Measurements from ENCODE around the gene PLBD2. TPM values are rescaled to one million over a fixed set of nuclear protein-coding genes. Genes with fewer than 3 reads are reported as not detected.

The PLBD2 gene
- polyA plus RNA-seq, 1 donor from 2014 or later, result 7.1 TPM

DNA sequence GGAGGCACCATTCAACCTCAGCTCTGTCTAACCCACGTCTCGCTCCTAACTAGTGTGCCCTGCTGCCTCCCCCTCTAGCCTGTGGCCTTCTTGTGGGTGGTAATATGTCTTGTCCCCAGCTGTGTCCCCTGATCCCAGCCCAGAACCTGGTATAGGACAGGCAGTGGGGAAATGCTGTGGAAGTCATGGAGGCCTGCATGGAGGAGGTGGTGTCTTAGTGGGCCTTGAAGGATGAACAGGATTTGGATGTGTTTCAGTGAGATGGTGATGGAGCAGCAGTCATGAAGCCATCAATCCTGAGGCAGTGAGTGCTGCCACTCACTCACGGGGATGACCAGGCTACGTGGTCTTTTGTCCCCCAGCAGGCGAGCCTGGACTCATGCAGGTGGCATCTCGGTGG, 13.4 kb downstream of the PLBD2 start:
- H3K36me3 Mint-ChIP-seq, result peaks cover 7% of the 10 kb centered on the region
- H3K9me3 Mint-ChIP-seq, result no peaks in the 10 kb centered on the region
- H3K27ac Mint-ChIP-seq, result no peak overlapping the region
- peaks cover 0 to 9% (median 7%) of the 10 kb centered on the region in 3 donors for H3K4me1 Mint-ChIP-seq
- peak overlapping the region in 1 of 4 donors; percentile 61 for H3K4me3 Mint-ChIP-seq
- H3K27me3 Mint-ChIP-seq, result no peaks in the 10 kb centered on the region

DNA sequence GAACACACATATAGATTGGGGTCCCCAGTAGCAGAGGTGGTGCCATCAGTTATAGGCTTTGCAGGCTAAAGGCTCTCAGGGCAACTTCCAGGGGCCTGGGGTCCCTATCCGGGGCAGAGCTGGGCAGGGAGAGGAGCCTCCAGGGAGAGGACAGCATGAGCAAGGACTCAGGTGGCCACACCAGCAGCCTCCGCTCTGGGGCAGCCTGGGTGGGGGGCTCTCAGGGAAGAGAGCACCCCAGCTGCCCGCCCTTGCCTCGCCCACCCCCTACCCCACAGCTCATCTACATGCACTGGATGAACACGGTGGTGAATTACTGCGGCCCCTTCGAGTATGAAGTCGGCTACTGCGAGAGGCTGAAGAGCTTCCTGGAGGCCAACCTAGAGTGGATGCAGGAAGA, 14.0 kb downstream of the PLBD2 start:
- peaks cover 0 to 9% (median 7%) of the 10 kb centered on the region in 3 donors for H3K4me1 Mint-ChIP-seq
- H3K4me3 Mint-ChIP-seq, result no peak overlapping the region
- H3K9me3 Mint-ChIP-seq, result no peaks in the 10 kb centered on the region
- no peak overlapping the region for H3K27ac Mint-ChIP-seq
- no peaks in the 10 kb centered on the region for H3K27me3 Mint-ChIP-seq
- H3K36me3 Mint-ChIP-seq, result peaks cover 10% of the 10 kb centered on the region

DNA sequence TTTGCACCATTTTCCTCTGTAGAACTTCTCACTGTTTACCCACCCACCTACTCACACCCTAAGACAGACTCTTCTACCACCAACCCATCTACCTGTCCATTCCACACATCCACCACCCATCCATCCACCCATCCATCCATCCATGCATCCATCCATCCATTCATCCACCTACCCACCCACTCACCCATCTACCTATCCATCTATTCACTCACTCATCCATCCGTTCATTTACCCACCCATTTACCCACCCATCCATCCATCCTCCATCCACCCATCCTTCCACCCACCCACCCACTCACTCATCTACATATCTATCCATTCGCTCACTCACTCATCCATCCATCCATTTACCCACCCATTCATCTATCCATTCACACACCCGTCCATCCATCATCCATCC, 15.1 kb downstream of the PLBD2 start:
- peaks cover 0 to 9% (median 7%) of the 10 kb centered on the region in 3 donors for H3K4me1 Mint-ChIP-seq
- H3K36me3 Mint-ChIP-seq, result peaks cover 10% of the 10 kb centered on the region
- no peaks in the 10 kb centered on the region for H3K27me3 Mint-ChIP-seq
- no peak overlapping the region for H3K27ac Mint-ChIP-seq
- H3K9me3 Mint-ChIP-seq, result no peaks in the 10 kb centered on the region
- no peak overlapping the region for H3K4me3 Mint-ChIP-seq

DNA sequence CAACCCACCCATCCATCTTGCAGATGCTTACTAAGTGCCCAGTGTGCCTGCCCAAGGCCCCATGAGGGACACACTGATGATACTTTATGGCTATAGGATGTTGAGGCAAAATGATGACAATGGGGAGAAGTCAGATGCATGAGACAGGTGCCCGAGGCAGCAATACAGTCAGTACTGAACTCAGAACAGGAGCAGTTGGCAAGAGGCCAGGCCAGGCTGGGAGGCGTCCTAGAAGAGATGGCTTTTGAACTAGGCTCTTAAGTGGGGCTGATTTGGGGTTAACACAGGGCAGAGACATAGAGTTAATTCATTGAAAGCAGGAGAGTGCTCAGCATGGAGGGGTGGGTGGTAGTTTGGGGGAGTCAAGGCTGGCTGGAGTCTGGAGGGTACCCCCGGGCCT, 15.6 kb downstream of the PLBD2 start:
- Mint-ChIP-seq H3K4me3 (no peak overlapping the region), H3K9me3 (no peaks in the 10 kb centered on the region), H3K4me1 (peaks cover 0 to 9% (median 7%) of the 10 kb centered on the region in 3 donors), H3K36me3 (peaks cover 10% of the 10 kb centered on the region), H3K27me3 (no peaks in the 10 kb centered on the region), H3K27ac (peak overlapping the region in 1 of 3 donors; percentile 58)

DNA sequence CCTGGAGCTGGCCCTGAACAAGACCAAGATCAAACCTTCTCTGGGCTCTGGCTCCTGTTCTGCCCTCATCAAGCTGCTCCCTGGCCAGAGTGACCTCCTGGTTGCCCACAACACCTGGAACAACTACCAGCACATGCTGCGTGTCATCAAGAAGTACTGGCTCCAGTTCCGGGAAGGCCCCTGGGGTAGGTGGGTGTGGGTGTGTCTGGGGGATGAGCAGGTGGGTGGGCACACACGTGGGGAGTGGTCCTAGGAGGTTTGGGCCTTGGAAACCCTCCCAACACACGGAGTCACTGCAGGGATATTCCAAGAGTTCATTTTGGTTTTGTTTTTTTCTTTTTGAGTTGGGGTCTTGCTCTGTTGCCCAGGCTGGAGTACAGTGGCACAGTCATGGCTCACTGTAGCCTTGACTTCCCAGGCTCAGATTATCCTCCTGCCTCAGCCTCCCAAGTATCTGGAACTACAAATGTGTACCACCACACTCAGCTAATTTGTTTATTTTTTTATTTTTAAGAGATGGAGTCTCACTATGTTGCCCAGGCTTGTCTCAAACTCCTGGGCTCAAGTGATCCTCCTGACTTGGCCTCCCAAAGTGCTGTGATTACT, 16.5 kb downstream of the PLBD2 start:
- H3K27me3 Mint-ChIP-seq, result no peaks in the 10 kb centered on the region
- H3K27ac Mint-ChIP-seq, result no peak overlapping the region
- peaks cover 0 to 9% (median 7%) of the 10 kb centered on the region in 3 donors for H3K4me1 Mint-ChIP-seq
- H3K36me3 Mint-ChIP-seq, result peaks cover 9% of the 10 kb centered on the region
- H3K9me3 Mint-ChIP-seq, result no peaks in the 10 kb centered on the region
- H3K4me3 Mint-ChIP-seq, result no peak overlapping the region

DNA sequence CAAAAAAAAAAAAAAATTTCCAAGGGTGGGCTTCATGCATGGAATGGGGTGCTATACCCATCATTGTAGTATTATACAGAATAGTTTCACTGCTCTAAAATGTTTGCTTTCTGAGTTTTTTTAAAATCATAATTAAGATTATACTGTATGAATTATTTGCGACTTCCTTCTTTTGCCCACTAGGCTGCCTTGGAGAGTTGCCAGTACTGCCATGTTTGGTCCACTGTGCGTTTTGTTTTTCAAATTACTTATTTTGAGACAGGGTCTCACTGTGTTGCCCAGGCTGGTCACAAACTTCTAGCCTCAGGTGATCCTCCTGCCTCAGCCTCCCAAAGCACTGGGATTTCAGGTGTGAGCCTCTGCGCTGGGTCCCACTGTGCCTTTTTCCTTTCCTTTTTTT, 19.9 kb downstream of the PLBD2 start:
- Mint-ChIP-seq H3K36me3 (peaks cover 9% of the 10 kb centered on the region), H3K4me1 (no peaks in the 10 kb centered on the region), H3K9me3 (no peaks in the 10 kb centered on the region), H3K27ac (no peak overlapping the region), H3K27me3 (no peaks in the 10 kb centered on the region), H3K4me3 (no peak overlapping the region)

DNA sequence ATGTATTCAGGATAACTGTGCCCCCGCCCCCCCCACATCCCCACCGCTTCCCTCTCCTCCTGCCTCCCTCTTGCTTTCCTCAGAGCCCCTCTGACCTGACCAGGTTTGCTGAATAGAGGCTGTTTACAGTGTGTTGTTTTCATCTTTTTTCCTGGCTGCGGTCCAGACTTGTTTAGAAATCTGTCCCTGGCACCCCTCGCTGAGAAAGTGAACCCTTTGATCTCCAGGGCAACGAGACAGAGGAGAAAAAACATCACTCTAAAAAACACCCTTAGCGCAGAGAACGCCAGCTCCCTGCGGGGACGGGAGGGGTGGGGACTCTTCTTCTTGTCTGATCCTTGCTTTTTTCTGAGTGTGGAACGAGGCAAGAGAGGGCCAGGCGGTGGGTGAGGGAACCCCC, 22.8 kb downstream of the PLBD2 start:
- Mint-ChIP-seq H3K36me3 (peaks cover 6% of the 10 kb centered on the region), H3K9me3 (no peaks in the 10 kb centered on the region), H3K27ac (peak overlapping the region in 1 of 3 donors; percentile 73), H3K27me3 (no peaks in the 10 kb centered on the region), H3K4me3 (no peak overlapping the region), H3K4me1 (no peaks in the 10 kb centered on the region)

DNA sequence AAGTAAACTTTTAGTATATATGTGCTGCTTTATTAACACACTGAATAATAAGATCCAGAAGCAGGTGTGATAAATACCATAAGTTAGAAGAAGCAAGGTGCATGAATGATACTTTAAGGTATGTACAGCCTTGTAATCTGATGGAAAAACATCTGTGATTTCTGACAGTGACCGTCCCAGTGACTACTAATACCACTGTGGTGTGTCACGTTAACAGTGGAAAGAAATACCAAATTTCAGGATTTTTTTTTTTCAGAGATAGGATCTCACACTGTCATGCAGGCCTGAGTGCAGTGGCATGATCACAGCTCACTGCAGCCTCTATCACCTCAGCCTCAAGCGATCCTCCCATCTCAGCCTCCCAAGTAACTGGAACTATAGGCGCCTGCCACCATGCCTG, 23.8 kb downstream of the PLBD2 start:
- Mint-ChIP-seq H3K27ac (no peak overlapping the region), H3K27me3 (no peaks in the 10 kb centered on the region), H3K9me3 (no peaks in the 10 kb centered on the region), H3K36me3 (peaks cover 3% of the 10 kb centered on the region), H3K4me3 (no peak overlapping the region), H3K4me1 (no peaks in the 10 kb centered on the region)

DNA sequence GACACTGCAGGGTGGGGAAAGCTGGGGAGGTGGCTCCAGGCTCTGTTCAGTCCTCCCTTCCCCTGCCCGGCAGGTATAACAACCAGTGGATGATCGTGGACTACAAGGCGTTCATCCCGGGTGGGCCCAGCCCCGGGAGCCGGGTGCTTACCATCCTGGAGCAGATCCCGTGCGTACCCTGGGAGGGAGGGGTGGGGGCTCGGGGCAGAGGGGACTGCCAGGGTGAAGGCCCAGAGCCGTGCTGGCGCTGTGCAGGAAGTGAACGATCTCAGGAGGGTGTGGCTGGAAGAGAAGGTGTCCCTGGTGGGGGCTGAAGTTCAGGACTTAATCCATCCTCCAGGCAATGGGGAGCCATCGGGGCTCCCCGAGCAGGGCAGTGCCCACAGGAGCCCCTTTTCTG, 26.4 kb downstream of the PLBD2 start:
- Mint-ChIP-seq H3K36me3 (peaks cover 3% of the 10 kb centered on the region), H3K27ac (peak overlapping the region in 1 of 3 donors; percentile 53), H3K9me3 (no peaks in the 10 kb centered on the region), H3K4me1 (no peaks in the 10 kb centered on the region), H3K4me3 (no peak overlapping the region), H3K27me3 (no peaks in the 10 kb centered on the region)

DNA sequence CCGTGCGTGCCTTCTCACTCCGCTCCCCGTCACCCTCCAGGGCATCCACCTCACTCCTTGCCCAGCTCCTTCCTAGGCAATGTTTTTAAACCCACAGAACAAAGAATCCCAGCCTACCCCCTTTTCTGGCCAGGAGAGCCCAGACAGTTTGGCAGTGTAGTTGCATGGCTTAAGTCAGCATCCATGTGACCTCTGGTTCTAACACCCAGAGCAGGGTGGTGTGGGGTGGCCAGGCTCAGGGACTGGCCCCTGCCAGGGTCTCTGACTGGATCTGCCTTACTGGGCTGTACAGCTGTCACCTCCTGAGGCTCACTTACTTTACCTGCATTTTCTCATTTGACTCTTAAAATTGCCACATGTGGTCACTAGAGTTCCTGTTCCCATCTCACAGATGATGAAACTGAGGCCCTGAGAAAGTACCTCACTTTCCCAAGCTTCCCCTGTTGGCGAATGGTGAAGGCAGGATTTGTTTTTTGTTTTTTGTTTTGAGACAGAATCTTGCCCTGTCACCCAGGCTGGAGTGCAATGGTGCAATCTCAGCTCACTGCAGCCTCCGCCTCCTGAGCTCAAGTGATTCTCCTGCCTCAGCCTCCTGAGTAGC, 27.0 kb downstream of the PLBD2 start:
- Mint-ChIP-seq H3K9me3 (no peaks in the 10 kb centered on the region), H3K4me3 (no peak overlapping the region), H3K4me1 (no peaks in the 10 kb centered on the region), H3K27ac (no peak overlapping the region), H3K27me3 (no peaks in the 10 kb centered on the region), H3K36me3 (peaks cover 3% of the 10 kb centered on the region)

DNA sequence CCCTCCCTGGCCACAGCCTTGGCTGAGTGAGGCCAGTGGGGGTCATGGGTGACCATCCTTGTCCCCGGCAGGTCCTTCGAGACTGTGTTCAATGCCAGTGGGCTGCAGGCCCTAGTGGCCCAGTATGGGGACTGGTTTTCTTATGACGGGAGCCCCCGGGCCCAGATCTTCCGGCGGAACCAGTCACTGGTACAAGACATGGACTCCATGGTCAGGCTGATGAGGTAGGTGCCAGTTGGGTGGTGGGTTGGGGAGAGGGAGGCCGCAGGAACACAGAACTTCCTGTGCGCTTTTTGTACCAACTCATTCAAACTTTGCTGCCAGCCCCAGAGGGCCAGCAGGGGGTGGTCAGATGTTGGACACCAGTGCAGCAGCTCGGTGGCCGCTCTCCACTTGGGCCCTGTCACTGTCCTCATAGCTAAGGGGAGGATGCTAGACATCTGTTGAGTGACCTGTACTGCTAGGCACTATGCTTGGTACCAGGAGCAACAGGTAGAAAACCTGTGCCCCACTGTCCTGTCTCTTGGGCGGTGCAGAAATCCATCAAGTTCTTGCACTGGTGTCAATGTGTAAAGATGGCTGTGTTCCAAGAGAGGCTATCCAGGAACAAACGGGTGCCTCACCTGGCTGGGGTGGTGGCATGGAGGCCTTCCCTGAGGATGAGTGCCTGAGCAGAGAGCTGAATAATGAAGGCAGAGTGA, 28.6 kb downstream of the PLBD2 start:
- Mint-ChIP-seq H3K36me3 (peaks cover 1% of the 10 kb centered on the region), H3K4me3 (no peak overlapping the region), H3K27me3 (no peaks in the 10 kb centered on the region), H3K9me3 (no peaks in the 10 kb centered on the region), H3K27ac (no peak overlapping the region), H3K4me1 (no peaks in the 10 kb centered on the region)

DNA sequence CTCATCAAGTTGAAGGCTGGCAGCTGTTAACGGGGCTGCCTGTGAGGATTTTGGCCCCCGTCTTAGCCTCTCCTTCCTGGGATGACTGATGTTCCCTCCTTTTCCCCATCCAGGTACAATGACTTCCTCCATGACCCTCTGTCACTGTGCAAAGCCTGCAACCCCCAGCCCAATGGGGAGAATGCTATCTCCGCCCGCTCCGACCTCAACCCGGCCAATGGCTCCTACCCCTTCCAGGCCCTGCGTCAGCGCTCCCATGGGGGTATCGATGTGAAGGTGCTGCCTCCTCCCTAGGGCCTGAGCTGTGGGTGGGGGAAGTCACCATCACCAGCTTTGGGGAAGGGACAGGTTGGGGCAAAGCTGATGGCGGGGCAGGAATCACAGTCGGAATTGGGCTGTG, 29.2 kb downstream of the PLBD2 start:
- Mint-ChIP-seq H3K4me3 (no peak overlapping the region), H3K27me3 (no peaks in the 10 kb centered on the region), H3K9me3 (no peaks in the 10 kb centered on the region), H3K4me1 (no peaks in the 10 kb centered on the region), H3K36me3 (peaks cover 1% of the 10 kb centered on the region), H3K27ac (no peak overlapping the region)

DNA sequence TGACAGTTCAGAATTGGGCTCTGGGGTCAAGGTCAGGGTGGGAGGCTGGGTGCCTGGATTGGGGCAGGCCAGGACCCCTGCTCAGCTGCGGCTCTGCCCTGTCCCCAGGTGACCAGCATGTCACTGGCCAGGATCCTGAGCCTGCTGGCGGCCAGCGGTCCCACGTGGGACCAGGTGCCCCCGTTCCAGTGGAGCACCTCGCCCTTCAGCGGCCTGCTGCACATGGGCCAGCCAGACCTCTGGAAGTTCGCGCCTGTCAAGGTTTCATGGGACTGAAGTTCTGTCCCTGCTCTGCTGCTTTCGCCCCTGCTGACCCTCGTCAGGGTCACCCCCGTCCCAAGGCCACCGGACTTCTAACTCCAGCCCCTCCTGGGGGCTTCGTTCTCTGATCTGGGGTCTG, 30.0 kb downstream of the PLBD2 start:
- H3K27ac Mint-ChIP-seq, result peak overlapping the region in 1 of 3 donors; percentile 2
- H3K4me1 Mint-ChIP-seq, result no peaks in the 10 kb centered on the region
- no peak overlapping the region for H3K4me3 Mint-ChIP-seq
- H3K27me3 Mint-ChIP-seq, result no peaks in the 10 kb centered on the region
- H3K9me3 Mint-ChIP-seq, result no peaks in the 10 kb centered on the region
- peaks cover 1% of the 10 kb centered on the region for H3K36me3 Mint-ChIP-seq

DNA sequence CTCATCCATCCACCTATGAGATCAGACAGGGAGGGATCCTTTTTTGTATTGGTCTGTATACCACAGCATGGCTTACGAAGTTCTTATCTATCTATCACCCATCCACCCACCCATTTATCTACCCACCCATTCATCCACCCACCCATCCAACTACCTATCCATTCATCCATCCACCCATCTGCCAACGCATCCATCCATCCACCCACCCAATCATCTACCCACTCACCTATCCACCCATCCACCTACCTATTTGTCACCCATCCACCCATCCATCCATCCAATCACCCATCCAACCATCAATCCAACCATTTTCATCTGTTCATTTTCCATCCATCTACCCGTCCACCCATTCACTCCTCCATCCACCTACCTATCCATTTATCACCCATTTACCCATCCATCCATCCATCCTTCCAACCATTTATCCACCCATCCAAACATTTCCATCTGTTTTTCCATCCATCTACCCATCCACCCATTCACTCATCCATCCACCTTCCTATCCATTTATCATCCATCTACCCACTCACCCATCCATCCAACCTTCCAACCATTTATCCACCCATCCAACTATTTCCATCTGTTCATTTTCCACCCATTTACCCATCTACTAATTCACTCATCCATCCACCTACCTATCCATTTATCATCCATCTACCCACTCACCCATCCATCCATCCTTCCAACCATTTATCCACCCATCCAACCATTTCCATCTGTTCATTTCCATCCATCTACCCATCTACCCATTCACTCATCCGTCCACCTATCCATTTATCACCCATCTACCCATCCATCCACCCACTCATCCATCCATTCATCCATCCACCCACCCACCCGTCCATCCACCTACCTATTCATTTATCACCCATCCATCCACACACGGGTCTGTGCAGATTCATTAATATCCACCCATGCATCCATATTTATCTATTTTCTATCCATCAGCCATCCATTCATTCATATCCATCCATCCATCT, 32.0 kb downstream of the PLBD2 start:
- H3K27ac Mint-ChIP-seq, result no peak overlapping the region
- H3K9me3 Mint-ChIP-seq, result peaks cover 0 to 1% (median 0%) of the 10 kb centered on the region in 3 donors
- no peaks in the 10 kb centered on the region for H3K27me3 Mint-ChIP-seq
- no peak overlapping the region for H3K4me3 Mint-ChIP-seq
- H3K4me1 Mint-ChIP-seq, result no peaks in the 10 kb centered on the region
- peaks cover 1% of the 10 kb centered on the region for H3K36me3 Mint-ChIP-seq

DNA sequence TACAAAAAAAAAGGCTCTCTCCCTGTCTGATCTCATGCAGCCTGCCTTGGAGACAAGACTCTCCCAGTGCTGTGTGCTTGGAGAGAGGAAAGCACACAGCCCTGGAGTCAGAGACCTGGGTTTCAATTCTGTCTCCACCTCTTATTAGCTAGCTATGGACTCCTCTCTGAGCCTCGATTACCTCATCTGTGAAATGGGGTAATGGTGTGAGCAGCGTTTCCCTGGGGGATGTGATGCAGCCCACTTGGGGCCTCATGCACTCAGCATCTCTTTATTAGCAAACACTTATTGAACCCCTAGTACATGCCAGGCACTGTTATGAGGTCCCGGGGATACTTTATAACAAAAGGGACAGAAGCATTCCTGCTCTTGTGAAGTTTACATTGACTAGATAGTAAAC, 32.8 kb downstream of the PLBD2 start:
- H3K9me3 Mint-ChIP-seq, result peaks cover 0 to 1% (median 0%) of the 10 kb centered on the region in 3 donors
- no peak overlapping the region for H3K4me3 Mint-ChIP-seq
- no peaks in the 10 kb centered on the region for H3K4me1 Mint-ChIP-seq
- H3K27ac Mint-ChIP-seq, result no peak overlapping the region
- H3K36me3 Mint-ChIP-seq, result peaks cover 1% of the 10 kb centered on the region
- no peaks in the 10 kb centered on the region for H3K27me3 Mint-ChIP-seq
